ENCODE results near the gene ADGRD2. TPM values are rescaled to one million over a fixed set of nuclear protein-coding genes. Genes with fewer than 3 reads are reported as not detected.

ADGRD2 gene
- polyA plus RNA-seq, 3 donors, result not detected

DNA sequence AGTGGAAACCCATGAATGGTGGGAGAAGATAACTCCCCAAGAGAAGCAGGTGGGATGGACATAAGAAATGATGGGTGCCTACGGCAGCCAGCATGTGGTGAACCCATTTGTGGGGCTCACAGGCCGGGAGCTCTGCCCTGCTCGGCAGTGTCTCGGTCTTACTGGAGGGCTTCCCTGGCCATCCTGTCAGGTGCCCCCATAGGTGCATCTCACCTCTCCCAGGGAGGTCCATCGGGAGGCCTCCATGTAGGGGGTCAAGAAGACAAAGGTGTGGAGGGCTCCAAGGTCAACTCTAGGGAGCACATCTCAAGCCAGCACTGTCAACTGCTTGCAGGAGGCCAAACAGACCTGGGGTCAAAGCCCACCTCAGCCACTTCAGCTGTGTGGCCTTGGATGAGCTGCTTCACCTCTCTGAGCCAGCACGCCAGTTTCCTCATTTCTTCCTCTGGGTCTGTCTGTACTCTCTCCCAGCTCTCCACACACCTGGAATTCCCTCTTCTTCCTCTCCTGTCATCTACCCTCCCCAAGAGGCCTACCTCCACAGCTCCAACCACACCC, 10.5 kb upstream of the ADGRD2 start:
- H3K9me3 Mint-ChIP-seq, result peaks cover 0 to 11% (median 7%) of the 10 kb centered on the region in 7 donors
- H2AFZ ChIP-seq (ENCODE audit: insufficient read depth, low read depth, low read length, poor library complexity, severe bottlenecking), result no peak overlapping the region
- H3K4me3 Mint-ChIP-seq, result no peak overlapping the region
- H3K79me2 ChIP-seq (ENCODE audit: insufficient read depth, low read length), result no peaks in the 10 kb centered on the region
- no peaks in the 10 kb centered on the region for H3K4me1 ChIP-seq (ENCODE audit: control insufficient read depth in 1 of 2, insufficient read depth in 2 of 2, low read length in 2 of 2)
- no peak overlapping the region for H3K27ac ChIP-seq (ENCODE audit: low read depth in 1 of 2, low read length in 2 of 2)
- H3K27me3 ChIP-seq (ENCODE audit: control insufficient read depth in 2 of 2, insufficient read depth in 2 of 2, low read length in 2 of 2), result peaks cover 0 to 7% of the 10 kb centered on the region in 2 donors
- intact Hi-C loops (cut with micrococcal nuclease), result no loop called here
- no peak overlapping the region for H3K4me3 ChIP-seq (replicated peaks in 1 of 3; ENCODE audit: low read depth in 2 of 3, low read length in 3 of 3)
- H4K20me1 ChIP-seq (ENCODE audit: insufficient read depth, low read length), result no peaks in the 10 kb centered on the region
- no peaks in the 10 kb centered on the region for H3K4me1 Mint-ChIP-seq
- no peak overlapping the region for H3K27ac Mint-ChIP-seq
- H3K4me2 ChIP-seq (replicated peaks; ENCODE audit: extremely low read depth, low read length, poor library complexity, severe bottlenecking), result no peak overlapping the region
- 100% methylated on average over 3 of the region's 6 CpGs for WGBS (ENCODE audit: insufficient coverage)
- no peak for DNase-seq
- no peaks in the 10 kb centered on the region for H3K36me3 Mint-ChIP-seq
- no peaks in the 10 kb centered on the region for H3K9me3 ChIP-seq (replicated peaks in 1 of 2; ENCODE audit: control insufficient read depth in 1 of 2, insufficient read depth in 1 of 2, low read length in 2 of 2)
- H3K36me3 ChIP-seq (replicated peaks in 1 of 2; ENCODE audit: control insufficient read depth in 1 of 2, insufficient read depth in 2 of 2, low read length in 2 of 2), result no peaks in the 10 kb centered on the region
- H3K27me3 Mint-ChIP-seq (ENCODE audit: low read depth in 3 of 3), result peaks cover 10 to 32% (median 19%) of the 10 kb centered on the region in 3 donors
- TF ChIP-seq, protein P1, sequence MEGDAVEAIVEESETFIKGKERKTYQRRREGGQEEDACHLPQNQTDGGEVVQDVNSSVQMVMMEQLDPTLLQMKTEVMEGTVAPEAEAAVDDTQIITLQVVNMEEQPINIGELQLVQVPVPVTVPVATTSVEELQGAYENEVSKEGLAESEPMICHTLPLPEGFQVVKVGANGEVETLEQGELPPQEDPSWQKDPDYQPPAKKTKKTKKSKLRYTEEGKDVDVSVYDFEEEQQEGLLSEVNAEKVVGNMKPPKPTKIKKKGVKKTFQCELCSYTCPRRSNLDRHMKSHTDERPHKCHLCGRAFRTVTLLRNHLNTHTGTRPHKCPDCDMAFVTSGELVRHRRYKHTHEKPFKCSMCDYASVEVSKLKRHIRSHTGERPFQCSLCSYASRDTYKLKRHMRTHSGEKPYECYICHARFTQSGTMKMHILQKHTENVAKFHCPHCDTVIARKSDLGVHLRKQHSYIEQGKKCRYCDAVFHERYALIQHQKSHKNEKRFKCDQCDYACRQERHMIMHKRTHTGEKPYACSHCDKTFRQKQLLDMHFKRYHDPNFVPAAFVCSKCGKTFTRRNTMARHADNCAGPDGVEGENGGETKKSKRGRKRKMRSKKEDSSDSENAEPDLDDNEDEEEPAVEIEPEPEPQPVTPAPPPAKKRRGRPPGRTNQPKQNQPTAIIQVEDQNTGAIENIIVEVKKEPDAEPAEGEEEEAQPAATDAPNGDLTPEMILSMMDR (IDR thresholded peaks at IDR 0.05), result no peak
- no peak overlapping the region for H3K9ac ChIP-seq (ENCODE audit: insufficient read depth, low read length, poor library complexity, severe bottlenecking)

DNA sequence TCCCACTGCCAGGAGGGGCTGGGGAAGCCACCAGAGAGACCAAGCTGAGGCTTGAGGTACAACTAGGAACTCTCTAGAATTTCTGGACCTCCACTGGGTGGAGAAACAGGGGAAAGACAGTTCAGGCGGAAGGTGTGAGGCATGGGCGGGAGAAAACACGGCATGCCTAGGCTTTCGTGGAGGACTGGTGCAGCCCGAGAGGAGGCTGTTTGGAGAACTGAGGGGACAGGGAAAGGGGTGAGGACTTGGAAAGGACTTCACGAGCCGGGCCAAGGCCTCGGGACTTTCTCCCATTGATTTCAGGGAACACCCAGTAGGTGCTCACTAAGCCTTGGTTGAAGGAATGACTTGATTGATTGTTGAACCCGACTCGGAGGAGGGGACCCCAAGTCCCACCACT, 9.5 kb upstream of the ADGRD2 start:
- no peak overlapping the region for H3K9ac ChIP-seq (ENCODE audit: insufficient read depth, low read length, poor library complexity, severe bottlenecking)
- Mint-ChIP-seq H3K27me3 (ENCODE audit: low read depth in 3 of 3) (peaks cover 12 to 32% (median 22%) of the 10 kb centered on the region in 3 donors), H3K4me3 (no peak overlapping the region), H3K36me3 (no peaks in the 10 kb centered on the region), H3K27ac (no peak overlapping the region), H3K4me1 (no peaks in the 10 kb centered on the region), H3K9me3 (peaks cover 0 to 13% (median 7%) of the 10 kb centered on the region in 7 donors)
- intact Hi-C loops (cut with micrococcal nuclease), result no loop called here
- H3K27me3 ChIP-seq (ENCODE audit: control insufficient read depth in 2 of 2, insufficient read depth in 2 of 2, low read length in 2 of 2), result peaks cover 0 to 7% of the 10 kb centered on the region in 2 donors
- H3K4me2 ChIP-seq (replicated peaks; ENCODE audit: extremely low read depth, low read length, poor library complexity, severe bottlenecking), result no peak overlapping the region
- 94% methylated on average over 6 of the region's 10 CpGs for WGBS (ENCODE audit: insufficient coverage)
- no peak overlapping the region for H3K4me3 ChIP-seq (replicated peaks in 1 of 3; ENCODE audit: low read depth in 2 of 3, low read length in 3 of 3)
- no peaks in the 10 kb centered on the region for H3K36me3 ChIP-seq (replicated peaks in 1 of 2; ENCODE audit: control insufficient read depth in 1 of 2, insufficient read depth in 2 of 2, low read length in 2 of 2)
- no peak for DNase-seq
- no peaks in the 10 kb centered on the region for H3K9me3 ChIP-seq (replicated peaks in 1 of 2; ENCODE audit: control insufficient read depth in 1 of 2, insufficient read depth in 1 of 2, low read length in 2 of 2)
- H3K27ac ChIP-seq (ENCODE audit: low read depth in 1 of 2, low read length in 2 of 2), result no peak overlapping the region
- no peaks in the 10 kb centered on the region for H3K4me1 ChIP-seq (ENCODE audit: control insufficient read depth in 1 of 2, insufficient read depth in 2 of 2, low read length in 2 of 2)
- H2AFZ ChIP-seq (ENCODE audit: insufficient read depth, low read depth, low read length, poor library complexity, severe bottlenecking), result no peak overlapping the region
- no peaks in the 10 kb centered on the region for H3K79me2 ChIP-seq (ENCODE audit: insufficient read depth, low read length)
- TF ChIP-seq, protein P1 (IDR thresholded peaks at IDR 0.05), result no peak
- H4K20me1 ChIP-seq (ENCODE audit: insufficient read depth, low read length), result no peaks in the 10 kb centered on the region

Measured in CD14-positive monocyte (primary cell).